ENCODE measurements around the gene CDC42BPB.
A peak's percentile ranks its signal among the peaks of the same experiment; 100 is the strongest.
"Not testable (repeated sequence)": the region's sequence is repeated elsewhere in the genome, so short reads cannot be mapped to it uniquely, and the experiment has no call there.

Gene CDC42BPB

GRCh38 chr14:102902523-102903247, 154.7 kb downstream of the CDC42BPB start:
- in situ Hi-C loops (cut with MboI; ENCODE audit: low pct_unique_long_range_greater_than_20kb, low sequenced_read_pairs): no loop called here
- DNase-seq: no peak

- no peak for DNase-seq
- in situ Hi-C loops (cut with MboI; ENCODE audit: low pct_unique_long_range_greater_than_20kb, low sequenced_read_pairs): no loop called here
Observed at GRCh38 chr14:102902086-102902485, 155.3 kb downstream of the CDC42BPB start.

GRCh38 chr14:102901633-102902032, 155.7 kb downstream of the CDC42BPB start:
- peak; percentile 58 for DNase-seq
- in situ Hi-C loops (cut with MboI; ENCODE audit: low pct_unique_long_range_greater_than_20kb, low sequenced_read_pairs): no loop called here

- no peak for DNase-seq
- in situ Hi-C loops (cut with MboI; ENCODE audit: low pct_unique_long_range_greater_than_20kb, low sequenced_read_pairs): no loop called here
Observed at GRCh38 chr14:102900631-102901571, 156.4 kb downstream of the CDC42BPB start.

DNA sequence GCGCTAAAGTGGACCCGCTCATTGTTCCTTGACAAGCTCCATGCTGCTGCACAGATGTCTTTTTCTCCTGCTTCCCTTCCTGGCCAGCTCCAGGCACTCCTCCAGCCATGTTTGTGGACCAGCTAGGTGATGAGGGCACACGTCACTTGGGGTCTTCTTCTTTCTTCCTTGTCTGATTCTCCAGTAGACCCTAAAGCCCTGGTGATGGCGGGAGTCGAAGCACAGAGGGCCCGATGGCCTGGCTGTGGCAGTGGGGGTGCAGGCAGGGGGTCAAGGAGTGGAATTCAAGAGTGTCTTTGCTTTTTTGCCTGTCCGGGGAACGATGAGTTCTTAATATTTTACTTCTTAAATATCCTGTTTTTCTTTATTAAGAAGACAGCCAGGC, 157.8 kb downstream of the CDC42BPB start:
- DNase-seq: no peak
- in situ Hi-C loops (cut with MboI; ENCODE audit: low pct_unique_long_range_greater_than_20kb, low sequenced_read_pairs): no loop called here

DNA sequence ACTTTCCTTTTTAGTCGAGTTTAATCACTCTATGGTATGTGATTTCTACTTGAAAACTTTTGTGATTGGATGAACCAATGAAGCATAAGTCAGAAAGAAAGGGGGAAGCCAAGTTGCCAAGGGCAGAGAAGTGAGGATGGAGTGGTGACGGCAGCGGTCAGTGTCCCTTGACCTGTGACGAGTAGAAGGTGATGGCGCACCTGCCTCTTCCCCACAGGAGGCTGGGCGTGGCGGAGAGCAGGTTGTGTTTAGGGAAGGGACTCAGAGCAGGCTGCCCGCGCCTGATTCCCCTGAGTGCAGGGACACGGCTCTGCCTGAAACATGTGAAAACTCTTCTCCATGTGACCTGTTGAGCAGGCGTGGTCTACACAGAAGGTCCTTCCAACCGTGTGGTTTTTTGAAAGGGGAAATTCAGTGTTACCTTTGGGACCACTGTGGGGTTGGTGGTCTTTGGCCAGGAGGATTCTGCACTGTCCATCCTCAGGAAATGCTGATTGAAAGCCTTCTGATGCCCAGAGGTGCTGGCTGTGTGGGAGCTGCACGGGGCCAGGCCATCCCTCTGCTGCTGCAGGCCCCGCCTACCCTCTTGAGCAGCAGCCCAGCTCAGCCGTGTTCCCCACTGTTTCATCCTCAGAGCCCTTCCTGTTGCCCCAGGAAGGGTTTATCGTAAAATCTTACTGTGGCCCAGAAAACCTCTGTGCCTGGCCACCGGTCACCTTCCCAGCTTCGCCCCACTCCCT, 158.4 kb downstream of the CDC42BPB start:
- DNase-seq: no peak
- in situ Hi-C loops (cut with MboI; ENCODE audit: low pct_unique_long_range_greater_than_20kb, low sequenced_read_pairs): no loop called here

- in situ Hi-C loops (cut with MboI; ENCODE audit: low pct_unique_long_range_greater_than_20kb, low sequenced_read_pairs): no loop called here
- no peak for DNase-seq
Observed at GRCh38 chr14:102898298-102898697, 159.1 kb downstream of the CDC42BPB start.

DNA sequence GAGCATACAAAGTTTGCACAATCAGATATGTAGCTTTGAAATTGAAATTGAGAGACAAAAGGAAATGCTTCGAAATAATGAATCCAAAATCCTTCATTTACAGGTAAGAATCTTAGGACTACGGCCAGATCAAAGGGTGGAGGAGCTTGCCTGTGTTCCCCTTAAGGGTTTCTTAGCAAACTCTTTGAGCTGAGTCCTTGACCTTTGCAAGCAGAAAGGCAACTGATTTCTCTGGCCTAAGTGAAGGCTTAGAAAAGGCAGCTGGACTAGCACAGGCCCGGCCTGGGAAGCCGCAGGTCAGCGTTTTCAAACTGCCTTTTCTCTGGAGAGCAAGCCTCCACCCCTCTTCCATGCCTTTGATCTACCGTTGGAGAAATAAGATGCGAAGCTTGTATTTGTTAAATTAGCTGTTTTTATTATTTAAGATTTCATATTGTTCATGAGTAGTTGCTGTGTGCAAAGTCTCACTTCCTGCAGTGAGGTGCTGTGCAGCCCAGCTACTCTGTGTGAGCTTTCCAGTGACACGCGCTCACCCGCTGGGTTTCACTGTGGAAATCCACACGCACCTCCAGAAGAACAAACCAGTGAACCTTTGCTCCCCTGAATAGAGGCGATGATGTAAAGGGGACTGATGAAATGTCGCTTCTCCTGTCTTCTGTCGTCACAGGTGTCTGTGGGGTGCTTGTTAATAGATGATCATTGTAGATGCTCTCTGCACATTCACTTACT, 159.9 kb downstream of the CDC42BPB start:
- no peak for DNase-seq
- in situ Hi-C loops (cut with MboI; ENCODE audit: low pct_unique_long_range_greater_than_20kb, low sequenced_read_pairs): no loop called here

GRCh38 chr14:102896735-102897134, 160.6 kb downstream of the CDC42BPB start:
- in situ Hi-C loops (cut with MboI; ENCODE audit: low pct_unique_long_range_greater_than_20kb, low sequenced_read_pairs); DNase-seq: not testable (repeated sequence)

DNA sequence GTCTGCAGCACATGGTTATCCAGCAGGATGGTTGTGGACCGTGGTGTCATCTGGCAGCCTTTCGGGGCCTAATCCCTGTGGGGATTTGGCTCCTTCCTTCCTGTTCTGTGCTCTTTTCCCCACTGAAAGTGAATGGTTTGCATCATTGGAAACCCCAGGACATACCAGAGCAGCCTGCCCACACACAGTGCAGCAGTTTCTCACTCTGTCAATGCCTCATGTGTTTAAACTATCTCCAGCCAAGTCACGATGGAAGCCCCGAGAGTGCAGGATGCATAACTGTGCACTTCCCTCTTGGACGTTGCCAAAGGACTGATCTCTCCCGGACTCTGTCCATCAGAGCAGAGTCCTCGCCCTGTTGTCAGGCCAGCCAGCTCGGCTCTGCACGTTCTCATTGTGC, 163.9 kb downstream of the CDC42BPB start:
- in situ Hi-C loops (cut with MboI; ENCODE audit: low pct_unique_long_range_greater_than_20kb, low sequenced_read_pairs): no loop called here

GRCh38 chr14:102892651-102893050, 164.7 kb downstream of the CDC42BPB start:
- DNase-seq: no peak
- in situ Hi-C loops (cut with MboI; ENCODE audit: low pct_unique_long_range_greater_than_20kb, low sequenced_read_pairs): no loop called here

More for the DNA sequence above, 163.9 kb downstream of the CDC42BPB start:
- no peak for DNase-seq

DNA sequence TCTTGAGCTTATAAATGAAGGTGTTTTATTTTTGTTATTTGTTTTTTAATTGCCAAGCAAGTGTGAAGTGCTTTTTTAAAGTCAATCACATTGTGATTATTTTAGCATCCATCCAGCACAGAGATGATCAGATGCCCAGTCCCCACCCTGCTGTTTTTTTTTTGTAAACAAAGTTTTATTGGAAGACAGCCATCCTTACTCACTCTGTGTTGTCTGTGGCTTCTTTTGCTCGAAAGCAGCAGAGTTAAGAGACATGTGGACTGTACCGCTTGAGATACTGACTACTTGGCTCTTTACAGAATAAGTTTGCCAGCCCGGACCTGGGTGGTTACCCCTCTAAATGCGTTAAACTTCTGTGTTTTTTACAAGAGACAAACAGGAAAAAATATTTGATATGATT, 165.8 kb downstream of the CDC42BPB start:
- in situ Hi-C loops (cut with MboI; ENCODE audit: low pct_unique_long_range_greater_than_20kb, low sequenced_read_pairs): no loop called here
- DNase-seq: no peak

GRCh38 chr14:102891111-102891510, 166.2 kb downstream of the CDC42BPB start:
- DNase-seq: no peak
- in situ Hi-C loops (cut with MboI; ENCODE audit: low pct_unique_long_range_greater_than_20kb, low sequenced_read_pairs): no loop called here

DNA sequence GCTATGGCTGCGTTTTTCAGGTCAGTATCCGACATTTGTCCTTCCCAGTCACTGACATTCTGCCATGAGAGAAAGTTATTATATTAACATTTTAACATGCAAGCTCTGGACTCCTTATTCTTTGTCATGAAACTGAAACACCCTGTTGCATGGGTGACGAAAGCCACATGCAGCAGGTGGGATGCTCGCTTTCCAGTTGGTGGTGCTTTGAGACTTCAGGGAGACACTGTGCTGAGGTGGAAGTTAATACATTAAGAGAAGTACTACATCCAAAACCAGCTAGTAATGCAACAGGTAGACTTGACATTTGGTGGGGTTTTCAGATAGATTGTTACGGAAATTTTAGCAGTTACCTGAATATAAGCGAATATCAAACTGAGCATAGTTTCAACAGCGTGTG, 167.7 kb downstream of the CDC42BPB start:
- no peak for DNase-seq
- in situ Hi-C loops (cut with MboI; ENCODE audit: low pct_unique_long_range_greater_than_20kb, low sequenced_read_pairs): no loop called here

- DNase-seq: no peak
- in situ Hi-C loops (cut with MboI; ENCODE audit: low pct_unique_long_range_greater_than_20kb, low sequenced_read_pairs): no loop called here
Observed at GRCh38 chr14:102888748-102889147, 168.6 kb downstream of the CDC42BPB start.

DNA sequence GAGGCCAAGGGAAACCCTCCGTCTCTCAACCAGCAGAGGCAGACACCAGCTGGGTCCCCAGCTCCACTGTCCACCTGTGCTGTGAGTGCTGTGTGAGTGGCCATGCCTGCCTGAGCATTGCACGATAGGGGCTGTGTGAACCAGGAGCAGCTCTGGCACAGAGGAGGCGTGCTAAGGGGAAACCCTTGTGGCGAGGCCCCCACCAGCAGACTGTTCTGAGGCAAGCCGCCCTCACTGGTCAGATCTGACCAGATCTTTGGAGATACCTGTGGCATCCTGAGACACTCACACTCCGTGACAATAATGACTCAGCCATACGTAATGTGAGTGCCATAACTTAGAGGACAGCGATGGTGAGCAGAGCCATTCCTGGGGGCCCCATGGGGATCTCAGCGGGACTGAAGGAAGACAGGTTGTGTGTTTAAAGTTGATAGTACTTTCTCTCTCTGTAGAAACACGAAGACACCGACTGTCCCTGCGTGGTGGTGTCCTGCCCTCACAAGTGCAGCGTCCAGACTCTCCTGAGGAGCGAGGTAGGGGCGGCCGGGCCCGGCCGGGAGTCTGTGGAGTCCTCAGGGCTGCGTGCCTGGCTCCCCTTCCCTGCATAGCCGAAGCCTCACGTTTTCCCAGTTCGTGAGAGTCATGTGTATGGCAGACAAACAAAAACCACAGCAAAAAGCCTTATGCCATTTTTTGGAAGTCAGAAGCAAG, 171.5 kb downstream of the CDC42BPB start:
- in situ Hi-C loops (cut with MboI; ENCODE audit: low pct_unique_long_range_greater_than_20kb, low sequenced_read_pairs): no loop called here
- DNase-seq: no peak

DNA sequence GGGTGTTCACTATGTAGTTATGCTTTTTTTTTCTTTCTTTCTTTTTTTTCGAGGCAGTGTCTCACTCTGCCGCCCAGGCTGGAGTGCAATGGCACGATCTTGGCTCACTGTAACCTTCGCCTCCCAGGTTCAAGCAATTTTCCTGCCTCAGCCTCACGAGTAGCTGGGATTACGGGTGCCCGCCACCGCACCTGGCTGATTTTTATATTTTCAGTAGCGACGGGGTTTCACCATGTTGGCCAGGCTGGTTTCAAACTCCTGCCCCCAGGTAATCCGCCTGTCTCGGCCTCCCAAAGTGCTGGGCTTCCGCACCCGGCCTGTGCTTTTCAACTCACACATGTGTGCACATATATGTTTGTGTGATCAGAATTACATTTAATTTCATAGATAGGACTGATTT, 173.8 kb downstream of the CDC42BPB start:
- no peak for DNase-seq
- in situ Hi-C loops (cut with MboI; ENCODE audit: low pct_unique_long_range_greater_than_20kb, low sequenced_read_pairs): no loop called here

DNA sequence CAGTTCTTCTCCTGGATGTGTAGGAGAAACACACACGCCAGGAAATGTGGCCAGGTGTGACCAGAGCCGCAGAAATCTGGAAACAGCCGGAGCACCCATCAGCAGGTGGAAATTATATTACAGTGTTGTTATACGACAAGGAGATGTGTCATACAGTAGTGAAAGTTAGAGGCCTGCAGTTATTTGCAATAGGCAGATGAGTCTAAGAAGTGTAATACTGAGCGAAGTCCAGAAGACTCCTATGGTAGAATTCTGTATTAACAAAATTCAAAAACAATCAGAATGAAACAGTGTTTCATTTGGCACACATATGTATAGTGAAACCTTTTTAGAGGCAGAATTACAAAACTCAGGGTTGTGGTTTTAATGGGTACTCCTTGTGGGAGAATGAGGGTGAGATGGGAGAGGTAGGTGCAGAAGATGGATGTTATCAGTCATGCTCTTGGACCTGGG, 174.2 kb downstream of the CDC42BPB start:
- no peak for DNase-seq
- in situ Hi-C loops (cut with MboI; ENCODE audit: low pct_unique_long_range_greater_than_20kb, low sequenced_read_pairs): no loop called here

Data from KBM-7 (cell line).